NCI-H1694 (cell line): Measurements from ENCODE around the gene MPP2.
"Not testable (repeated sequence)": the region's sequence is repeated elsewhere in the genome, so short reads cannot be mapped to it uniquely, and the experiment has no call there.

Source experiments
- DNase-seq: peaks from one replicate; lab custom pipeline; 2025; lab: John Stamatoyannopoulos, UW

The MPP2 gene

GRCh38 chr17:43907425-43907981 is at the start of gene MPP2:
MPP2 (minus strand) TSS chr17:43907536; CDS start chr17:43904460, 3,076 bp downstream.
- peak; percentile 84 for DNase-seq

DNA sequence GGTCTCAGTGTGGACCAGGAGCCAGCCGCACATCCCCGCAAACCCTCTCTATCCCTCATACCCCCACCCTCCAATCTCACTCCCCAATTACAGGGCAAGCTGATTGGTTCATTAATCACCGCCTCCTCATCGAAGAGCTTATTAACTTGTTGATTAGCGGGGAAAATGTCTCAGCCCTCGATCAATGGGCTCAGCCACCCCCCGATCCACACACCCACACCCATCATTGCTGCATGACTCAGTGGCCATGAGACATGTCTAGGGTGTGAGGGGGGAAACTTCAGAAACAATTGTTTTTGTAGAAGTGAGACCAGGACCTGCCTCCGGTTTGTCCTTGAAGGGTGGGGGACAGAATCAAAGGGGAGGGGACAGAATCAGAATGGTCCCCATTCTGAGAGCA is 48.9 kb upstream of the MPP2 start:
- no peak for DNase-seq

GRCh38 chr17:43953746-43954145 is 46.4 kb upstream of the MPP2 start, which contains the start of gene PYY:
PYY (minus strand) TSS chr17:43953940; CDS start chr17:43953483, 457 bp downstream.
- DNase-seq, result no peak

- no peak for DNase-seq
Measured at GRCh38 chr17:43952724-43953666, 45.7 kb upstream of the MPP2 start.

DNA sequence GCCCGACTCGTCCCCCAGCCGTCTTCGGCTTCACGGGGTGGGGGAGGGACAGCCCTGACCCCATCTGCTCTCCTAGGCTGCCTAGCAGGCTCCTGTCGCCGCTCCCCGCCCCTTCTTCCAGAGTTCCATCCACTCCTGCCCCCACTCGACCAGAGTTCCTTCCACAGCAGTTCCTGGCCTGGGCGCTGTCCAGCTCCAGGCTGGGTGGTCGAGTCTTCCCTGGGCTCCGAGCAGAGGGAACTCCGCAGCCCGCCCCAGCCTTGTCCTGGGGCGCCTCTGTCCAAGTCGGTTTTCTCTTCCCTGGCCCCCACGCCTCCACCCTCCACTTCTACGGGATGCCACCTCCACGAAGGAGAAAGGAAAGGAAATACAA is 45.0 kb upstream of the MPP2 start:
- no peak for DNase-seq

DNA sequence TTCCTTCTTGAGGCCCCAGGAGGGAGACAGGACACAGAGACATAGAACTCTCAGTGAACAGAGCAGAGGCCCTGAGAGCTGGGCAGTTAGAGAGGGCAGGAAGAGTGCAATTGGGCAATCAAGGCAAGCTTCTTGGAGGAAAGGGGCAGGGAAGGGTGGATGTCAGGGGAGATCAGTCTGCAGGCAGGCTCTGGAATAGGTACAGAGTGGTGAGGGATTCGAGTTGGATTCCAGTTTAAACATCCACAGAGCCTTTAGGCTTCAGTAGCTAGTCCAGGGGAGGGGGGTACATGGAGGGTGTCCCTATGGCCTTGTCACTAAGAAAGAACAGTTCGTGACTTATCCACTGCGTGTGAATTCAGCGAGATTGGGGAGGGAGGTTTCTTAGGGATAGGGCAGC is 44.4 kb upstream of the MPP2 start:
- DNase-seq, result no peak

DNA sequence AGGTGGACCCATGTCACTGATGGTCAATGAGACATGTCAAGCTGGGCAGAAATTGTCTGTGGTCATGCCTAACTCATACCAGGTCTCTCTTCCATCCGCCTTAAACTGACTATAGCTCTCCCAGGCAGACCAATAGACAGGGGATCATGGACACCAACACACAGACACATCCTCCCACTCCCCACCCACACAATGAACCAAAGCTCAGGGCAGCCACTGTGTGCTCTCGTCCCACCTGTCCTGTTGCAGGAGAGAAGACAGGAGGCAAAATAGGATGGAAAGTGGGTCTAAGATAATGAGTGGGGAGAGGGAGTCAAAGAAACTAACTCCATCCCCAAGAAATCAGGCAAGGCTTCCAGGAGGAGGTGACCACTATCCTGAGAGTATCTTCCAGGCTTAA is 43.2 kb upstream of the MPP2 start:
- no peak for DNase-seq

- DNase-seq, result no peak
Measured at GRCh38 chr17:43949781-43950180, 42.4 kb upstream of the MPP2 start.

- no peak for DNase-seq
Measured at GRCh38 chr17:43946781-43947180, 39.4 kb upstream of the MPP2 start.

GRCh38 chr17:43945074-43945829 is 37.9 kb upstream of the MPP2 start:
- no peak for DNase-seq

DNA sequence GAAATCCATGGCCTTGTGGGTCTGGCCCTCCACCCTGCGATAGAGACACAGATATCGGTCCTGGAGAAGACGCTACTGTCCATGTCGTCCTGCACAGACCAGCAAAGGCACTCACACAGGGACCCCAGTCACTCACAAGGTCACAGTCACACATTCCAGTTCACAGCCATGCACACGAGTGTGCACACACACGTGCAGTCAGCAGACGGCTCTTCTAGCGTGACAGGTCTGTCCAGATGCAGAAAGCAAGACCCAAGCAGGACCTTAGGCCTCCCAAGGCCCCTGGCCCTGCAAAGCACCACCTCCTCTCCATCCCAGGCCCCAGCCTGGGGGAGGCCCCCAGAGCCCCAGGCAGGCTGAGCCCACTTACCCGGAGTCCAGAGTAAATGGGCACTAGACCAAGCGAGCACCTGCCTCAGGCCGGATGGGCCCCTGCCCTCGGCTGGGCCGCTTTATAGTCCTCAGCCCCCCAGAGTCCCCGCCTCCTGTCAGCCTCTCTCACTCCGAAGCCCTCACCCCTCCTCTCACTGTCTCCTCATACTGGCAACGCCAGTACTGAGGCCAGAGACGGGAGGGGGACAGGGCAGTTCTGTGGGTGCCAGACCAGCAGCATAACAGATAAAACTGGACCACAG is 34.8 kb upstream of the MPP2 start, which contains the start of gene PPY:
Gene PPY (minus strand): TSS at position 426 of the 635 bp plus-strand sequence. CDS start 822 bp downstream, outside the sequence.
- DNase-seq, result no peak

GRCh38 chr17:43940630-43941029 is 33.3 kb upstream of the MPP2 start:
- DNase-seq, result peak; percentile 62

GRCh38 chr17:43939886-43940285 is 32.5 kb upstream of the MPP2 start:
- no peak for DNase-seq

- not testable (repeated sequence) for DNase-seq
Measured at GRCh38 chr17:43939452-43939851, 32.1 kb upstream of the MPP2 start.

DNA sequence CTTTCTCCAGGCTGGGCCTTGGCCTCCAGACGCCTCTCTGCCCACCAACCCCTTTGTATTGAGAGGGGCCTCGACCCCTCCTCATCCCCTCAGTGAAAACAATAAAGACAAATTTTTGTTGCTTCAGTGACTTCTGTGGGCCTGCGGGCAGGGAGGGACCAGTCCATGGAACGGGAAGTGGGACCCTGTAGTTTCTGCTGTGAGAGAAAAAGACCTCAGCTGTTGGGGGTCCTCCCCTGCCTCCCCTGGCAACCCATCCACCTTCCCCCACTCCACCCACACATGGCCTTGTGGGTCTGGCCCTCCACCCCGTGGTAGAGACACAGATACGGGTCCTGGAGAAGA is 31.5 kb upstream of the MPP2 start:
- no peak for DNase-seq

DNA sequence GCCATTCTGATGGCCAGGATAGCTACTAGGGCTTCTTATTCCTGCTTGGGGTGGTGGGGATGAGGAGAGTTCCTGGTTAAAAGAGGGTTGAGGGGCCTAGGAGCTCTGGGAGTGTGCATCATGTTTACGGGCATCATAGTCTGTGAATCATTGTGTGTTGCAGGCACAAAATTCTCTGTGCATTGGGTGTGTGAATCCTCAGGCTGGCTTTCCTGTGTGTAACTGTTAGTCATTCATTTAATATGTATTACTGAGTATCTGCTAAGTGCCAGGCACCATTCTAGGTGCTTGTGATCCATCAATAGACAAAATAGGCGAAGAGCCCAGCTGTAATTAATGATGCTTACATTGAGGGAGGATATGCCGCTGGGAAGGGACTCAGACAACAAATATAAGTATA is 29.1 kb upstream of the MPP2 start:
- DNase-seq, result no peak

GRCh38 chr17:43935926-43936261 is 28.6 kb upstream of the MPP2 start:
- no peak for DNase-seq

- no peak for DNase-seq
Measured at GRCh38 chr17:43935204-43935925, 28.0 kb upstream of the MPP2 start.

- no peak for DNase-seq
Measured at GRCh38 chr17:43932923-43933322, 25.6 kb upstream of the MPP2 start.

DNA sequence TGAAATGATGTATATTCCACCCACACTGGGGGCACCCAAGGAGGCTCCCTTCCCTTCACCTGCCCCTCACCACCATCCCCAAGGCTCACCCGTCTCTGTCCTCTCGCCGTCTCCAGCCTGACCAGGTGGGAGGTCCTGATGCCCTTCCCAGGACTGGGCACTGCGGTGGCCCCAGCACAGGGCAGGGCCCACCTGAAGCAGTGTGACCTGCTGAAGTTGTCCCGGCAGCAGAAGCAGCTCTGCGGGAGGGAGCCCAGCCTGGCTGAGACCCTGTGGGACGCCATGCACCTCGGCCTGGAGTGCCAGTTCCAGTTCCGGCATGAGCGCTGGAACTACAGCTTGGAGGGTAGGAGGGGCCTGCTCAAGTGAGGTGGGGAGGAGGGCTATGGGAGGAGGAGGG is 25.0 kb upstream of the MPP2 start:
- DNase-seq, result no peak

DNA sequence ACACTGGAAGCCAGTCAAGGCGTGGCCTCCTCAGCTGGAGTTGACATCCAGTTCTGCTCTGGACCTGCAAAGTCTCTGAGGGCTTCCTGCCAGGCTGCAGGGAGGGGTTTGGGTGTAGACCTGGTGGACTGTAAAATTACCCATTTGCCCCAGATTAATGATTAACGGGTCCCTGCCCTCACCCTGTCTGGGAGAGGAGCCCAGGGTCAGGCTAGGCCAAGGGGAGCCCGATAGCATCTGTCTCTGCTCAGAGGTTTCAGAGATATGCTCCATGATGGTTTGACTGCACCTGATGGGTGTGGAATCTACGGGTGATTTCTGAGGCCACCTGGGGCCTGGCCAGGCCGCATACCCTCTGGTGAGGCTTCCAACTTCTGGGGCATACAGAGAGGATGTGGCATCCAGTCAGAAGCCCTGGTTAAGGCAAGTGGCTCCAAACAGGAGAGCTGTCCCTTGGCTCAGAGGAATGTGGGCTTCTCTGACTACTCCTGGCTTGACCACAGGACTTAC is 23.8 kb upstream of the MPP2 start:
- no peak for DNase-seq
